Measurements from ENCODE around the gene PTHLH.

- no peak for TF ChIP-seq YY1 (IDR thresholded peaks at IDR 0.05; ENCODE audit: insufficient read depth, insufficient read length)
- TF ChIP-seq SUZ12 (IDR thresholded peaks at IDR 0.05; ENCODE audit: extremely low read depth, insufficient read depth, insufficient read length), result no peak
- TF ChIP-seq ZNF274 (IDR thresholded peaks at IDR 0.05; ENCODE audit: low read depth, low read length), result no peak
Measured at GRCh38 chr12:27951898-27952297, 20.6 kb downstream of the PTHLH start.

Data from NT2/D1 (cell line).